SU-DHL-6 (cell line): Measurements from ENCODE around the gene GPR50.

Experiments
- H2AFZ ChIP-seq: fragments of 200-600 bp; sonication (generic); 2 replicates; pipeline ENCODE4 v1.6.1; 2014; ENCODE audit warnings: low read depth, mild to moderate bottlenecking, moderate library complexity, mixed read lengths, antibody characterized with exemption, low read length; ENCODE audit not compliant: severe bottlenecking
- H3F3A ChIP-seq: fragments of 200-600 bp; shearing (Covaris generic); 2 replicates; pipeline ENCODE4 v1.6.0; 2016; ENCODE audit warnings: antibody characterized with exemption, mild to moderate bottlenecking; ENCODE audit not compliant: insufficient read depth
- H3K27ac ChIP-seq: fragments of 200-600 bp; sonication (generic); 2 replicates; pipeline ENCODE4 v1.5.1; 2016; ENCODE audit warnings: low read depth, mild to moderate bottlenecking, low read length, moderate library complexity, mixed read lengths
- H3K27me3 ChIP-seq: fragments of 200-600 bp; sonication (generic), shearing (Covaris generic); 2 replicates; pipeline ENCODE4 v1.6.0; 2014; ENCODE audit warnings: mild to moderate bottlenecking, low read length
- H3K36me3 ChIP-seq: fragments of 200-600 bp; sonication (generic); 2 replicates; pipeline ENCODE4 v1.6.1; 2014; ENCODE audit warnings: mild to moderate bottlenecking, low read length, mixed read lengths
- H3K4me2 ChIP-seq: fragments of 300-600, 200-600 bp; shearing (Covaris generic), sonication (generic); 2 replicates; pipeline ENCODE4 v1.6.0; 2014; ENCODE audit warnings: low read length, low read depth, mild to moderate bottlenecking; ENCODE audit not compliant: poor library complexity, severe bottlenecking
- H3K4me3 ChIP-seq: fragments of 200-600 bp; sonication (generic); 2 replicates; pipeline ENCODE4 v1.5.1; 2014; ENCODE audit warnings: antibody characterized with exemption, low read length, mild to moderate bottlenecking, mixed read lengths; ENCODE audit not compliant: insufficient read depth, poor library complexity, severe bottlenecking
- H3K79me2 ChIP-seq: fragments of 200-600 bp; sonication (generic); 2 replicates; pipeline ENCODE4 v1.6.1; 2014; ENCODE audit warnings: mild to moderate bottlenecking, low read length, moderate library complexity; ENCODE audit not compliant: insufficient read depth
- H3K9ac ChIP-seq: fragments of 200-600 bp; sonication (generic); 2 replicates; pipeline ENCODE4 v1.7.0; 2014; ENCODE audit warnings: mild to moderate bottlenecking, low read length
- H3K9me2 ChIP-seq: fragments of 200-600 bp; sonication (generic); replicated peaks from 2 replicates; pipeline ENCODE4 v1.6.1; 2014; ENCODE audit warnings: low read length; ENCODE audit not compliant: insufficient read depth
- H3K9me3 ChIP-seq: fragments of 200-600 bp; sonication (generic); 2 replicates; pipeline ENCODE4 v1.6.1; 2014; ENCODE audit warnings: low read length, mixed read lengths; ENCODE audit not compliant: insufficient read depth
- H4K20me1 ChIP-seq: fragments of 200-600 bp; sonication (generic); 2 replicates; pipeline ENCODE4 v1.6.1; 2014; ENCODE audit warnings: low read depth, mild to moderate bottlenecking, antibody characterized with exemption, low read length, moderate library complexity, mixed read lengths
- CTCF ChIP-seq: fragments of 200-600 bp; sonication (generic); IDR thresholded peaks from one replicate; pipeline ENCODE4 v1.5.1; 2017; ENCODE audit warnings: antibody characterized with exemption, mild to moderate bottlenecking, low read length, moderate library complexity; ENCODE audit not compliant: insufficient read depth, poor library complexity, severe bottlenecking
- EZH2phosphoT487 ChIP-seq: fragments of 200-600 bp; sonication (generic), shearing (Covaris generic); conservative IDR thresholded peaks from 2 replicates; pipeline ENCODE4 v1.6.1; 2018; ENCODE audit warnings: mild to moderate bottlenecking, antibody characterized with exemption, low read length, moderate library complexity, mixed read lengths

GPR50 gene

GRCh38 chrX:151161690-151162089 is 14.7 kb upstream of the GPR50 start:
- Histone ChIP-seq H3K27ac (no peak overlapping the region), H3K36me3 (no peaks in the 10 kb centered on the region), H3K79me2 (no peaks in the 10 kb centered on the region), H4K20me1 (no peaks in the 10 kb centered on the region), H3K4me3 (no peak overlapping the region), H3K9me2 (no peaks in the 10 kb centered on the region), H3K9ac (no peak overlapping the region), H2AFZ (no peak overlapping the region), H3F3A (no peaks in the 10 kb centered on the region), H3K27me3 (no peaks in the 10 kb centered on the region), H3K4me2 (no peak overlapping the region), H3K9me3 (no peaks in the 10 kb centered on the region)
- no peak for TF ChIP-seq EZH2phosphoT487
- TF ChIP-seq CTCF = no peak

GRCh38 chrX:151167791-151168345 is 8.5 kb upstream of the GPR50 start:
- TF ChIP-seq CTCF = no peak
- H3K4me2 ChIP-seq = no peak overlapping the region
- no peaks in the 10 kb centered on the region for H3K36me3 ChIP-seq
- no peak overlapping the region for H3K27ac ChIP-seq
- H3F3A ChIP-seq = no peaks in the 10 kb centered on the region
- H2AFZ ChIP-seq = no peak overlapping the region
- no peak overlapping the region for H3K9ac ChIP-seq
- H3K79me2 ChIP-seq = no peaks in the 10 kb centered on the region
- H3K27me3 ChIP-seq = no peaks in the 10 kb centered on the region
- H3K9me2 ChIP-seq = no peaks in the 10 kb centered on the region
- no peaks in the 10 kb centered on the region for H4K20me1 ChIP-seq
- no peaks in the 10 kb centered on the region for H3K9me3 ChIP-seq
- no peak overlapping the region for H3K4me3 ChIP-seq

- Histone ChIP-seq H3K36me3 (no peaks in the 10 kb centered on the region), H2AFZ (no peak overlapping the region), H3K27me3 (no peaks in the 10 kb centered on the region), H3K9ac (no peak overlapping the region), H3K9me3 (no peaks in the 10 kb centered on the region), H3K4me3 (no peak overlapping the region), H4K20me1 (no peaks in the 10 kb centered on the region), H3K79me2 (no peaks in the 10 kb centered on the region), H3F3A (no peaks in the 10 kb centered on the region), H3K9me2 (no peaks in the 10 kb centered on the region), H3K27ac (no peak overlapping the region), H3K4me2 (no peak overlapping the region)
- TF ChIP-seq CTCF (no peak), EZH2phosphoT487 (no peak)
Measured at GRCh38 chrX:151169783-151170182, 6.6 kb upstream of the GPR50 start.
